Naive thymus-derived CD8-positive, alpha-beta T cell (primary cell): ENCODE measurements around the gene MAGI2. TPM values are rescaled to one million over a fixed set of nuclear protein-coding genes. Genes with fewer than 3 reads are reported as not detected.
"Not testable (repeated sequence)": the region's sequence is repeated elsewhere in the genome, so short reads cannot be mapped to it uniquely, and the experiment has no call there.

ENCODE experiments used
- ATAC-seq, 2 donors: fragments of 150-1000 bp; cut with Tn5 transposase in 1 of 2; sonication (Bioruptor Pico), chemical (Tn5 transposase) in 1 of 2; 1 replicate in 1 of 2; 2 replicates in 1 of 2; pipeline ENCODE4 v1.10.0; 2021; ENCODE audit warnings: mild to moderate bottlenecking in 2 of 2, moderate library complexity in 2 of 2
- POLR2A ChIA-PET: fragments of 350-600 bp; sonication (Branson Sonifier 250); formaldehyde crosslinking; loops from one replicate; lab custom pipeline; 2021; ENCODE audit warnings: antibody characterized with exemption; lab: Charles Lee
- DNase-seq, 10 donors: peaks; one replicate each; pipeline versions ENCODE4 v3.0.0 to v3.0.0-alpha.2; 2020 to 2022
- H3K27ac Mint-ChIP-seq, 10 donors: one replicate each; pipeline ENCODE4 v1.8.0; 2020 to 2022; ENCODE audit warnings: mild to moderate bottlenecking in 10 of 10, mixed read lengths in 10 of 10, moderate library complexity in 4 of 10, inconsistent platforms in 1 of 10
- H3K27me3 Mint-ChIP-seq, 5 donors: one replicate each; pipeline ENCODE4 v1.8.0; 2021 to 2022; ENCODE audit warnings: mixed read lengths in 5 of 5
- H3K36me3 Mint-ChIP-seq, 3 donors: one replicate each; pipeline ENCODE4 v1.8.0; 2020 to 2022; ENCODE audit warnings: mixed read lengths in 3 of 3, mild to moderate bottlenecking in 2 of 3, inconsistent platforms in 1 of 3
- H3K4me1 Mint-ChIP-seq, 4 donors: one replicate each; pipeline ENCODE4 v1.8.0; 2021 to 2022; ENCODE audit warnings: mixed read lengths in 4 of 4
- H3K4me3 Mint-ChIP-seq, 10 donors: one replicate each; pipeline ENCODE4 v1.8.0; 2020 to 2022; ENCODE audit warnings: mild to moderate bottlenecking in 10 of 10, mixed read lengths in 10 of 10, moderate library complexity in 6 of 10, inconsistent platforms in 1 of 10
- H3K9me3 Mint-ChIP-seq, 9 donors: one replicate each; pipeline ENCODE4 v1.8.0; 2020 to 2022; ENCODE audit warnings: mixed read lengths in 9 of 9, mild to moderate bottlenecking in 3 of 9, inconsistent platforms in 1 of 9, moderate library complexity in 1 of 9
- polyA plus RNA-seq, 3 donors: library from polyadenylated mRNA; unstranded; fragments of 300-500 nt; fragmentation: Illumina TruSeq; gene quantifications; one replicate each; pipeline ENCODE4 v1.2.3, GENCODE V29; 2021
- total RNA-seq, 8 experiments: library from RNA in 2 of 8; stranded (reverse) in 2 of 8; gene quantifications; one replicate each; pipeline ENCODE4 v1.2.3 and lab custom pipeline; 2021 to 2026

Gene MAGI2
- total and polyA plus RNA-seq, 5 experiments from 2014 or later = 0.02 to 0.65 (median 0.37) TPM; not detected in 1

- H3K4me3 Mint-ChIP-seq = no peak overlapping the region
These were observed 1152.1 kb downstream of the MAGI2 start for GRCh38 chr7:78301407-78301806.

GRCh38 chr7:78299088-78299487, 1154.4 kb downstream of the MAGI2 start:
- POLR2A ChIA-PET = no interaction called here
- Mint-ChIP-seq H3K27ac (no peak overlapping the region), H3K36me3 (no peaks in the 10 kb centered on the region), H3K9me3 (peaks cover 0 to 4% (median 0%) of the 10 kb centered on the region in 9 donors), H3K4me1 (no peaks in the 10 kb centered on the region), H3K27me3 (no peaks in the 10 kb centered on the region), H3K4me3 (no peak overlapping the region)
- ATAC-seq (no peak), DNase-seq (no peak)

More at GRCh38 chr7:78301407-78301806, 1152.1 kb downstream of the MAGI2 start:
- ATAC-seq (no peak), DNase-seq (no peak)
- Mint-ChIP-seq H3K9me3 (peaks cover 0 to 4% (median 0%) of the 10 kb centered on the region in 9 donors), H3K27me3 (no peaks in the 10 kb centered on the region), H3K4me1 (no peaks in the 10 kb centered on the region), H3K36me3 (no peaks in the 10 kb centered on the region), H3K27ac (no peak overlapping the region)
- POLR2A ChIA-PET = no interaction called here

GRCh38 chr7:78296644-78297371, 1156.7 kb downstream of the MAGI2 start:
- H3K27ac Mint-ChIP-seq = no peak overlapping the region
- no peak for DNase-seq
- no peaks in the 10 kb centered on the region for H3K36me3 Mint-ChIP-seq
- no peaks in the 10 kb centered on the region for H3K4me1 Mint-ChIP-seq
- H3K27me3 Mint-ChIP-seq = no peaks in the 10 kb centered on the region
- no peak overlapping the region for H3K4me3 Mint-ChIP-seq
- H3K9me3 Mint-ChIP-seq = peaks cover 0 to 5% (median 1%) of the 10 kb centered on the region in 9 donors
- POLR2A ChIA-PET = no interaction called here
- ATAC-seq = no peak

- H3K27me3 Mint-ChIP-seq = no peaks in the 10 kb centered on the region
- H3K4me3 Mint-ChIP-seq = no peak overlapping the region
- no peaks in the 10 kb centered on the region for H3K4me1 Mint-ChIP-seq
- POLR2A ChIA-PET = no interaction called here
- no peak overlapping the region for H3K27ac Mint-ChIP-seq
- DNase-seq (no peak), ATAC-seq (no peak)
- no peaks in the 10 kb centered on the region for H3K36me3 Mint-ChIP-seq
- H3K9me3 Mint-ChIP-seq = peaks cover 0 to 5% (median 2%) of the 10 kb centered on the region in 9 donors
These were observed 1157.3 kb downstream of the MAGI2 start for GRCh38 chr7:78296046-78296597.

GRCh38 chr7:78289471-78289870, 1164.0 kb downstream of the MAGI2 start:
- POLR2A ChIA-PET, ATAC-seq, H3K36me3 Mint-ChIP-seq, H3K27ac Mint-ChIP-seq, H3K4me3 Mint-ChIP-seq, H3K4me1 Mint-ChIP-seq, DNase-seq: not testable (repeated sequence)
- H3K27me3 Mint-ChIP-seq = peaks cover 0 to 30% (median 5%) of the 10 kb centered on the region in 5 donors
- peaks cover 0 to 10% (median 4%) of the 10 kb centered on the region in 9 donors for H3K9me3 Mint-ChIP-seq

- no peak for ATAC-seq
These were observed 1168.5 kb downstream of the MAGI2 start for GRCh38 chr7:78284945-78285344.

GRCh38 chr7:78280276-78280675, 1173.2 kb downstream of the MAGI2 start:
- no peaks in the 10 kb centered on the region for H3K36me3 Mint-ChIP-seq
- POLR2A ChIA-PET = no interaction called here
- H3K4me3 Mint-ChIP-seq = no peak overlapping the region
- H3K4me1 Mint-ChIP-seq = no peaks in the 10 kb centered on the region
- DNase-seq (no peak), ATAC-seq (no peak)
- H3K9me3 Mint-ChIP-seq = peaks cover 0 to 10% (median 1%) of the 10 kb centered on the region in 9 donors
- peaks cover 0 to 3% (median 0%) of the 10 kb centered on the region in 5 donors for H3K27me3 Mint-ChIP-seq
- H3K27ac Mint-ChIP-seq = no peak overlapping the region

More at GRCh38 chr7:78284945-78285344, 1168.5 kb downstream of the MAGI2 start:
- H3K27ac Mint-ChIP-seq = no peak overlapping the region
- no peak overlapping the region for H3K4me3 Mint-ChIP-seq
- DNase-seq = no peak
- H3K9me3 Mint-ChIP-seq = peaks cover 0 to 5% (median 0%) of the 10 kb centered on the region in 9 donors
- POLR2A ChIA-PET = no interaction called here
- H3K27me3 Mint-ChIP-seq = peaks cover under 1 to 30% (median 5%) of the 10 kb centered on the region in 5 donors
- no peaks in the 10 kb centered on the region for H3K4me1 Mint-ChIP-seq
- no peaks in the 10 kb centered on the region for H3K36me3 Mint-ChIP-seq

- Mint-ChIP-seq H3K4me3 (no peak overlapping the region), H3K9me3 (peaks cover 0 to 10% (median 1%) of the 10 kb centered on the region in 9 donors), H3K4me1 (no peaks in the 10 kb centered on the region), H3K36me3 (no peaks in the 10 kb centered on the region), H3K27ac (no peak overlapping the region), H3K27me3 (peaks cover 0 to 6% (median 0%) of the 10 kb centered on the region in 5 donors)
- POLR2A ChIA-PET = no interaction called here
- no peak for ATAC-seq
- no peak for DNase-seq
These were observed 1174.0 kb downstream of the MAGI2 start for GRCh38 chr7:78279457-78279856.

GRCh38 chr7:78279032-78279431, 1174.4 kb downstream of the MAGI2 start:
- Mint-ChIP-seq H3K9me3 (peaks cover 0 to 10% (median 1%) of the 10 kb centered on the region in 9 donors), H3K36me3 (no peaks in the 10 kb centered on the region), H3K4me1 (no peaks in the 10 kb centered on the region), H3K27ac (no peak overlapping the region), H3K4me3 (no peak overlapping the region), H3K27me3 (peaks cover 0 to 6% (median 0%) of the 10 kb centered on the region in 5 donors)
- POLR2A ChIA-PET = no interaction called here
- ATAC-seq = no peak
- no peak for DNase-seq

GRCh38 chr7:78267141-78267540, 1186.3 kb downstream of the MAGI2 start:
- no peak overlapping the region for H3K4me3 Mint-ChIP-seq

GRCh38 chr7:78265486-78265885, 1188.0 kb downstream of the MAGI2 start:
- Mint-ChIP-seq H3K9me3 (peaks cover 4 to 31% (median 10%) of the 10 kb centered on the region in 9 donors), H3K4me1 (no peaks in the 10 kb centered on the region), H3K27me3 (peaks cover 0 to 5% (median 2%) of the 10 kb centered on the region in 5 donors), H3K36me3 (peaks cover 0 to 2% (median 0%) of the 10 kb centered on the region in 3 donors), H3K27ac (no peak overlapping the region), H3K4me3 (no peak overlapping the region)
- ATAC-seq (no peak), DNase-seq (no peak)
- POLR2A ChIA-PET = no interaction called here

More at GRCh38 chr7:78267141-78267540, 1186.3 kb downstream of the MAGI2 start:
- DNase-seq (no peak), ATAC-seq (no peak)
- Mint-ChIP-seq H3K27me3 (peaks cover 0 to 10% (median 2%) of the 10 kb centered on the region in 5 donors), H3K4me1 (no peaks in the 10 kb centered on the region), H3K27ac (no peak overlapping the region), H3K9me3 (peaks cover 3 to 36% (median 16%) of the 10 kb centered on the region in 9 donors), H3K36me3 (peaks cover 0 to 17% (median 0%) of the 10 kb centered on the region in 3 donors)
- POLR2A ChIA-PET = no interaction called here

GRCh38 chr7:78265071-78265470, 1188.4 kb downstream of the MAGI2 start:
- no peak for ATAC-seq
- Mint-ChIP-seq H3K4me1 (no peaks in the 10 kb centered on the region), H3K9me3 (peaks cover 2 to 27% (median 6%) of the 10 kb centered on the region in 9 donors), H3K4me3 (no peak overlapping the region), H3K27me3 (peaks cover 0 to 5% (median 2%) of the 10 kb centered on the region in 5 donors), H3K36me3 (no peaks in the 10 kb centered on the region), H3K27ac (no peak overlapping the region)
- no peak for DNase-seq
- POLR2A ChIA-PET = no interaction called here

GRCh38 chr7:78264105-78264504, 1189.4 kb downstream of the MAGI2 start:
- Mint-ChIP-seq H3K27me3 (peaks cover 0 to 5% (median 2%) of the 10 kb centered on the region in 5 donors), H3K27ac (no peak overlapping the region), H3K9me3 (peaks cover 0 to 22% (median 4%) of the 10 kb centered on the region in 9 donors), H3K4me1 (no peaks in the 10 kb centered on the region), H3K36me3 (no peaks in the 10 kb centered on the region), H3K4me3 (no peak overlapping the region)
- no peak for ATAC-seq
- no peak for DNase-seq
- POLR2A ChIA-PET = no interaction called here
